MM.1S (cell line): Measurements from ENCODE around the gene PTPRN2.

Experiments used
- DNase-seq: peaks from one replicate; pipeline ENCODE4 v3.0.0-alpha.2; 2015
- H2AFZ ChIP-seq: fragments of 300-600 bp; sonication (generic); 2 replicates; pipeline ENCODE4 v1.6.0; 2016; ENCODE audit warnings: antibody characterized with exemption, low read length
- H3F3A ChIP-seq: fragments of 300-600 bp; sonication (generic); 2 replicates; pipeline ENCODE4 v1.6.1; 2016; ENCODE audit warnings: mild to moderate bottlenecking, antibody characterized with exemption, low read length, moderate library complexity, mixed read lengths; ENCODE audit not compliant: insufficient read depth
- H3K27ac ChIP-seq: fragments of 300-600 bp; sonication (generic); 2 replicates; pipeline ENCODE4 v1.5.1; 2016; ENCODE audit warnings: mild to moderate bottlenecking, low read length
- H3K27me3 ChIP-seq: fragments of 300-600 bp; sonication (generic); replicated peaks from 2 replicates; pipeline ENCODE4 v1.6.0; 2016; ENCODE audit warnings: low read length; ENCODE audit not compliant: insufficient read depth
- H3K36me3 ChIP-seq: fragments of 300-600 bp; sonication (generic); replicated peaks from 2 replicates; pipeline ENCODE4 v1.6.1; 2016; ENCODE audit warnings: mild to moderate bottlenecking, low read length, mixed read lengths; ENCODE audit not compliant: insufficient read depth
- H3K4me1 ChIP-seq: fragments of 300-600 bp; sonication (generic); 2 replicates; pipeline ENCODE4 v1.6.1; 2016; ENCODE audit warnings: low read length, mixed read lengths
- H3K4me2 ChIP-seq: fragments of 300-600 bp; sonication (generic); 2 replicates; pipeline ENCODE4 v1.6.0; 2016; ENCODE audit warnings: low read depth, low read length
- H3K4me3 ChIP-seq: fragments of 300-600 bp; sonication (generic); 2 replicates; pipeline ENCODE4 v1.5.1; 2016; ENCODE audit warnings: low read length, mixed read lengths
- H3K79me2 ChIP-seq: fragments of 300-600 bp; sonication (generic); 2 replicates; pipeline ENCODE4 v1.6.1; 2016; ENCODE audit warnings: mixed run types, low read length, mixed read lengths
- H3K9ac ChIP-seq: fragments of 300-600 bp; sonication (generic); 2 replicates; pipeline ENCODE4 v1.6.1; 2016; ENCODE audit warnings: low read length, mixed read lengths
- H3K9me2 ChIP-seq: fragments of 300-600 bp; sonication (generic); replicated peaks from 2 replicates; pipeline ENCODE4 v1.6.1; 2016; ENCODE audit warnings: mild to moderate bottlenecking, low read length, mixed read lengths; ENCODE audit not compliant: insufficient read depth
- H3K9me3 ChIP-seq: fragments of 300-600 bp; sonication (generic); replicated peaks from 2 replicates; pipeline ENCODE4 v1.6.1; 2016; ENCODE audit warnings: mild to moderate bottlenecking, low read length, mixed read lengths; ENCODE audit not compliant: insufficient read depth
- H4K20me1 ChIP-seq: fragments of 300-600 bp; sonication (generic); 2 replicates; pipeline ENCODE4 v1.6.1; 2016; ENCODE audit warnings: mild to moderate bottlenecking, low read length, moderate library complexity, mixed read lengths; ENCODE audit not compliant: insufficient read depth
- CTCF ChIP-seq: fragments of 300-600 bp; sonication (generic); IDR thresholded peaks from 2 replicates; pipeline ENCODE4 v1.5.1; 2016; ENCODE audit warnings: antibody characterized with exemption, low read length, mixed read lengths
- EZH2 ChIP-seq: fragments of 300-600 bp; sonication (generic); optimal IDR thresholded peaks from 2 replicates; pipeline ENCODE3; 2017; ENCODE audit warnings: low read depth, mild to moderate bottlenecking, antibody characterized with exemption, low read length, mixed read lengths
- EZH2phosphoT487 ChIP-seq: fragments of 300-600 bp; sonication (generic); IDR thresholded peaks from 2 replicates; pipeline ENCODE4 v1.6.1; 2018; ENCODE audit warnings: antibody characterized with exemption, low read length

The PTPRN2 gene

GRCh38 chr7:157884461-157885062, 703.1 kb downstream of the PTPRN2 start:
- Histone ChIP-seq H3K79me2 (no peaks in the 10 kb centered on the region), H3K27ac (no peak overlapping the region), H3K9ac (no peak overlapping the region), H3K4me2 (no peak overlapping the region), H3K9me2 (no peaks in the 10 kb centered on the region), H3K36me3 (no peaks in the 10 kb centered on the region), H4K20me1 (no peaks in the 10 kb centered on the region), H2AFZ (no peak overlapping the region), H3K27me3 (peaks cover 61% of the 10 kb centered on the region), H3K4me3 (no peak overlapping the region), H3K4me1 (no peaks in the 10 kb centered on the region), H3K9me3 (no peaks in the 10 kb centered on the region), H3F3A (no peaks in the 10 kb centered on the region)
- TF ChIP-seq EZH2phosphoT487: no peak
- no peak for TF ChIP-seq CTCF
- TF ChIP-seq EZH2: no peak
- DNase-seq: no peak

GRCh38 chr7:157881048-157881771, 706.4 kb downstream of the PTPRN2 start:
- no peaks in the 10 kb centered on the region for H3K9me3 ChIP-seq
- DNase-seq: no peak
- H3K4me2 ChIP-seq: no peak overlapping the region

GRCh38 chr7:157879391-157879790, 708.2 kb downstream of the PTPRN2 start:
- Histone ChIP-seq H3K9me3 (no peaks in the 10 kb centered on the region), H4K20me1 (no peaks in the 10 kb centered on the region), H3K4me1 (no peaks in the 10 kb centered on the region), H2AFZ (no peak overlapping the region), H3F3A (no peaks in the 10 kb centered on the region), H3K9ac (no peak overlapping the region), H3K9me2 (no peaks in the 10 kb centered on the region), H3K4me3 (no peak overlapping the region), H3K27me3 (peaks cover 55% of the 10 kb centered on the region), H3K79me2 (no peaks in the 10 kb centered on the region), H3K4me2 (no peak overlapping the region), H3K27ac (no peak overlapping the region), H3K36me3 (no peaks in the 10 kb centered on the region)
- no peak for DNase-seq
- TF ChIP-seq CTCF (no peak), EZH2phosphoT487 (no peak), EZH2 (no peak)

More at GRCh38 chr7:157881048-157881771, 706.4 kb downstream of the PTPRN2 start:
- no peak for TF ChIP-seq EZH2
- TF ChIP-seq EZH2phosphoT487: no peak
- TF ChIP-seq CTCF: no peak
- Histone ChIP-seq H3K4me3 (no peak overlapping the region), H3K36me3 (no peaks in the 10 kb centered on the region), H3K9ac (no peak overlapping the region), H3K27ac (no peak overlapping the region), H3F3A (no peaks in the 10 kb centered on the region), H4K20me1 (no peaks in the 10 kb centered on the region), H3K79me2 (no peaks in the 10 kb centered on the region), H3K4me1 (no peaks in the 10 kb centered on the region), H2AFZ (no peak overlapping the region), H3K27me3 (peaks cover 47% of the 10 kb centered on the region), H3K9me2 (no peaks in the 10 kb centered on the region)
